Measurements from ENCODE around the gene CALCOCO1. TPM values are rescaled to one million over a fixed set of nuclear protein-coding genes. Genes with fewer than 3 reads are reported as not detected.
A peak's percentile ranks its signal among the peaks of the same experiment; 100 is the strongest.
"Not testable (repeated sequence)": the region's sequence is repeated elsewhere in the genome, so short reads cannot be mapped to it uniquely, and the experiment has no call there.

Gene CALCOCO1
- total and polyA plus RNA-seq, 2 of the 13 experiments (the other 11 are each of a cell fraction or from before 2014, with no cell fraction given) = 7.7 to 47.7 TPM

- no peak overlapping the region for H3K9ac ChIP-seq (ENCODE audit: insufficient read depth, low read depth, low read length)
- no peaks in the 10 kb centered on the region for H3K36me3 ChIP-seq (replicated peaks in 1 of 2; ENCODE audit: control insufficient read depth in 1 of 2, insufficient read depth in 2 of 2, low read length in 2 of 2)
- no peak overlapping the region for H2AFZ ChIP-seq (ENCODE audit: low read length)
- peak; percentile 51 for TF ChIP-seq ATF7 (IDR thresholded peaks at IDR 0.05)
- TF ChIP-seq ATF7 (CRISPR knock-in tag; IDR thresholded peaks at IDR 0.05) = no peak
- TF ChIP-seq SNAPC2 (CRISPR knock-in tag; IDR thresholded peaks at IDR 0.05) = no peak
- 2% methylated on average over 2 of the region's 2 CpGs for WGBS (ENCODE audit: low lambda C conversion rate)
- peaks cover 3 to 52% of the 10 kb centered on the region in 2 experiments; a peak in 3 of 5 replicates for H3K27me3 ChIP-seq (ENCODE audit: control insufficient read depth in 1 of 2, insufficient read depth in 2 of 2, low read length in 2 of 2)
- intact Hi-C loops (cut with micrococcal nuclease; ENCODE audit: unreplicated experiment) = loop anchor here (2.0 kb wide), 1 partner anchor 223 kb away; no protein-coding TSS in a partner anchor
- ATAC-seq (no peak), FAIRE-seq (no peak), DNase-seq (ENCODE audit: low spot score) (no peak)
- ChIA-PET POLR2A (no interaction called here), CTCF (ENCODE audit: low intra/inter-chr PET ratio, low total read pairs) (no interaction called here)
- H3K79me2 ChIP-seq (ENCODE audit: insufficient read depth, low read length) = no peaks in the 10 kb centered on the region
- H3K4me3 ChIP-seq (replicated peaks in 1 of 3; ENCODE audit: insufficient read depth in 1 of 3, low read depth in 2 of 3, low read length in 3 of 3) = no peak overlapping the region
- H3K4me1 ChIP-seq (ENCODE audit: insufficient read depth, low read length) = no peaks in the 10 kb centered on the region
- H3K27ac ChIP-seq (ENCODE audit: extremely low read length, insufficient read depth, low read length) = no peak overlapping the region
- no peaks in the 10 kb centered on the region for H3K9me3 ChIP-seq (ENCODE audit: low read length)
- no TSS peak for BruUV-seq (replicated peaks)
- H4K20me1 ChIP-seq (ENCODE audit: insufficient read depth, low read length) = no peaks in the 10 kb centered on the region
- in situ Hi-C loops (cut with HindIII; ENCODE audit: extremely low pct_ligation_motif_present, low pct_unique_long_range_greater_than_20kb) = no loop called here
- H3K4me2 ChIP-seq (ENCODE audit: low read depth, low read length) = no peak overlapping the region
Observed at GRCh38 chr12:53765891-53766290, 38.6 kb upstream of the CALCOCO1 start.

DNA sequence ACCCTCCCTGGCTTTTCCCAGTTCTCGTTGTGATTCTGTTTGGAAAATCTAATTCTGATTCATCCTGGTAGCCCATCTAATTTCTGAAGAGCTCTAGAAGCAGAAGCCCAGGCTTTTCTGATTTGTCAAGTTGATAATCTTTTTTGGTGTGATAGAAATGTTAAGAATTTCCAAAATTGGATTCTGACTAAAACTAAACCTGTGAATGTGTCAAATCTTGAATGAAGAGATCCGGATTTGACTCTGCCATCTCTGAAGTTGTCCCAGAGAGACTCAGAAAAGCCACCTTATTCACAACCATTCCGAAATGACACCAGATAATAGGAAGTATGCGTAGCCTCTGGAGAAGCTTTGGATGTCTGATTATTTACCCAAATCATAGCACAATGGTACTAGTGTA is 37.4 kb upstream of the CALCOCO1 start:
- no peak for TF ChIP-seq RXRB (CRISPR knock-in tag; IDR thresholded peaks at IDR 0.05; ENCODE audit: borderline replicate concordance)
- no peaks in the 10 kb centered on the region for H3K4me1 ChIP-seq (ENCODE audit: insufficient read depth, low read length)
- no peak overlapping the region for H3K27ac ChIP-seq (ENCODE audit: extremely low read length, insufficient read depth, low read length)
- no peak overlapping the region for H3K4me2 ChIP-seq (ENCODE audit: low read depth, low read length)
- no peak overlapping the region for H3K4me3 ChIP-seq (replicated peaks in 1 of 3; ENCODE audit: insufficient read depth in 1 of 3, low read depth in 2 of 3, low read length in 3 of 3)
- CTCF ChIA-PET (ENCODE audit: low intra/inter-chr PET ratio, low total read pairs) = no interaction called here
- no peaks in the 10 kb centered on the region for H3K36me3 ChIP-seq (replicated peaks in 1 of 2; ENCODE audit: control insufficient read depth in 1 of 2, insufficient read depth in 2 of 2, low read length in 2 of 2)
- BruUV-seq (replicated peaks) = no TSS peak
- H3K79me2 ChIP-seq (ENCODE audit: insufficient read depth, low read length) = no peaks in the 10 kb centered on the region
- H3K9me3 ChIP-seq (ENCODE audit: low read length) = no peaks in the 10 kb centered on the region
- POLR2A ChIA-PET = no interaction called here
- H2AFZ ChIP-seq (ENCODE audit: low read length) = no peak overlapping the region
- WGBS (ENCODE audit: low lambda C conversion rate) = 8% methylated on average over 4 of the region's 4 CpGs
- ATAC-seq = no peak
- intact Hi-C loops (cut with micrococcal nuclease; ENCODE audit: unreplicated experiment) = no loop called here
- no peaks in the 10 kb centered on the region for H4K20me1 ChIP-seq (ENCODE audit: insufficient read depth, low read length)
- no peak overlapping the region for H3K9ac ChIP-seq (ENCODE audit: insufficient read depth, low read depth, low read length)
- DNase-seq (ENCODE audit: low spot score) = no peak
- in situ Hi-C loops (cut with HindIII; ENCODE audit: extremely low pct_ligation_motif_present, low pct_unique_long_range_greater_than_20kb) = no loop called here
- FAIRE-seq = no peak
- peaks cover 3 to 60% of the 10 kb centered on the region in 2 experiments; a peak in 3 of 5 replicates for H3K27me3 ChIP-seq (ENCODE audit: control insufficient read depth in 1 of 2, insufficient read depth in 2 of 2, low read length in 2 of 2)

DNA sequence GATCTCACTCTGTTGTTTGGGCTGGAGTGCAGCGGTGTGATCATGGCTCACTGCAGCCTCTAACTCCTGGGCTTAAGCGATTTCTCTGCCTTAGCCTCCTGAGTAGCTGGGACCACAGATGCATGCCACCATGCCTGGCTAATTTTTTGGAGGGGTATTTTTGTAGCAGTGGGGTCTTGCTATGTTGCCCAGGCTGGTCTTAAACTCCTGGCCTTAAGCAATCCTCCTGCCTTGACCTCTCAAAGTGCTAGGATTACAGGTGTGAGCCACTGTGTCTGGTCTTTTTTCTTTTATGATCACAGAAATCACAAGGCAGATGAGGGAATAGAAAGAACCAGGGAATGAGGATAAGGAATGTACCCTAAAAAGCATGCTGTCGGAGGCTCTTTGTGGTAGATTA is 35.5 kb upstream of the CALCOCO1 start:
- FAIRE-seq; H3K27ac ChIP-seq (ENCODE audit: extremely low read length, insufficient read depth, low read length); H3K79me2 ChIP-seq (ENCODE audit: insufficient read depth, low read length); H3K4me1 ChIP-seq (ENCODE audit: insufficient read depth, low read length); in situ Hi-C loops (cut with HindIII; ENCODE audit: extremely low pct_ligation_motif_present, low pct_unique_long_range_greater_than_20kb); H3K4me2 ChIP-seq (ENCODE audit: low read depth, low read length); H2AFZ ChIP-seq (ENCODE audit: low read length); H3K9me3 ChIP-seq (ENCODE audit: low read length); H3K36me3 ChIP-seq (replicated peaks in 1 of 2; ENCODE audit: control insufficient read depth in 1 of 2, insufficient read depth in 2 of 2, low read length in 2 of 2); CTCF ChIA-PET (ENCODE audit: low intra/inter-chr PET ratio, low total read pairs); BruUV-seq (replicated peaks); intact Hi-C loops (cut with micrococcal nuclease; ENCODE audit: unreplicated experiment); POLR2A ChIA-PET; H3K9ac ChIP-seq (ENCODE audit: insufficient read depth, low read depth, low read length); ATAC-seq; H3K4me3 ChIP-seq (replicated peaks in 1 of 3; ENCODE audit: insufficient read depth in 1 of 3, low read depth in 2 of 3, low read length in 3 of 3); DNase-seq (ENCODE audit: low spot score); H4K20me1 ChIP-seq (ENCODE audit: insufficient read depth, low read length): not testable (repeated sequence)
- 5% methylated on average over 3 of the region's 3 CpGs for WGBS (ENCODE audit: low lambda C conversion rate)
- H3K27me3 ChIP-seq (ENCODE audit: control insufficient read depth in 1 of 2, insufficient read depth in 2 of 2, low read length in 2 of 2) = peaks cover 5 to 70% of the 10 kb centered on the region in 2 experiments; a peak in 4 of 5 replicates

Measured in HepG2 (cell line).